Measurements from ENCODE around the gene UNC80.

UNC80 gene

DNA sequence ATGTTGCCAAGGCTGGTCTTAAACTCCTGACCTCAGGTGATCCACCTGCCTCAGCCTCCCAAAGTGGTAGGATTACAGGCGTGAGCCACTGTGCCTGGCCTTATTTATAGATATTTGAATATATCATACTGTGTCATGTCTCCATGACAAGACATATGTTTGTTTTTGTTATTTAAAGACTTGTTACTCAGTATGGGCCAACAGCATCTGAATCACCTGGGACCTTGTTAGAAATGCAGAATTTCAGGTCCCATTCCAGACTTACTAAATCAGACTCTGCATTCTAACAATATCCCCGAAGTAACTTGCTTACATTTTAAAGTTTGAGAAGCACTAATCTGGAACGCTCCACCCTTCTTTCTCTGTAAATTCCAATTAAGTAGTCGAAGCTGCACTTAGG is 264.0 kb downstream of the UNC80 start:
- DNase-seq: no peak

GRCh38 chr2:210038078-210038477 is 266.4 kb downstream of the UNC80 start:
- no peak for DNase-seq

DNA sequence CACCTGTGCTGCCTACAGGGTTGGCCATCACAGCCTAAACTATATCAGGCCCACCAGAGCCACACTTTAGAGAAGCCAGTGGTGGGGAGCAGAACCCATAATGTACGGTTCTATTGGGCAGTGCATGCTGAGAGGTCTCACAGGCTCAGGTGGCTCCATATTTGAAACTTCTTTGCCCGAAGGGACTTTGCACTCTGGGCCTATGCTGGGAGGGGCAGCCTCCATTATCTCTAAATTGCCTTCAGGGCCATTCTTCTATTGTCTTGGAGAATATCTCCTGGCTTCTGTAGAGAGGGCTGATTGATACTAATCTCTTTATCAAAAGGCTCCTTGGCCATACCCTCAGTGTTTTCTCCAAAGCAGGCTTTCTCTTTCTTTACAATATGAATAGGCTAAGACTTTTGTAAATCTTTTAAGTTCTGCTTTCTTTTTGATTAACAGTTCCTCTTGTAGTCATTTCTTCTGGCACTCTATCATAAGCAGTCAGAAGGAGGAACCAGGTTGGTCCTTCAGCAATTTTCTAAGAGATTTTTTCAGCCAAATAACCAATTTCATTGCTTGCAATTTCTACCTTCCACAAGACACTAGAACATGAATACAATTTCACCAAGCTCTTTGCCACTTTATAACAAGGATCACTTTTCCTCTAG is 275.3 kb downstream of the UNC80 start:
- no peak for DNase-seq
